ENCODE results near the gene SFMBT1.
"Not testable (repeated sequence)": the region's sequence is repeated elsewhere in the genome, so short reads cannot be mapped to it uniquely, and the experiment has no call there.

Gene SFMBT1

DNA sequence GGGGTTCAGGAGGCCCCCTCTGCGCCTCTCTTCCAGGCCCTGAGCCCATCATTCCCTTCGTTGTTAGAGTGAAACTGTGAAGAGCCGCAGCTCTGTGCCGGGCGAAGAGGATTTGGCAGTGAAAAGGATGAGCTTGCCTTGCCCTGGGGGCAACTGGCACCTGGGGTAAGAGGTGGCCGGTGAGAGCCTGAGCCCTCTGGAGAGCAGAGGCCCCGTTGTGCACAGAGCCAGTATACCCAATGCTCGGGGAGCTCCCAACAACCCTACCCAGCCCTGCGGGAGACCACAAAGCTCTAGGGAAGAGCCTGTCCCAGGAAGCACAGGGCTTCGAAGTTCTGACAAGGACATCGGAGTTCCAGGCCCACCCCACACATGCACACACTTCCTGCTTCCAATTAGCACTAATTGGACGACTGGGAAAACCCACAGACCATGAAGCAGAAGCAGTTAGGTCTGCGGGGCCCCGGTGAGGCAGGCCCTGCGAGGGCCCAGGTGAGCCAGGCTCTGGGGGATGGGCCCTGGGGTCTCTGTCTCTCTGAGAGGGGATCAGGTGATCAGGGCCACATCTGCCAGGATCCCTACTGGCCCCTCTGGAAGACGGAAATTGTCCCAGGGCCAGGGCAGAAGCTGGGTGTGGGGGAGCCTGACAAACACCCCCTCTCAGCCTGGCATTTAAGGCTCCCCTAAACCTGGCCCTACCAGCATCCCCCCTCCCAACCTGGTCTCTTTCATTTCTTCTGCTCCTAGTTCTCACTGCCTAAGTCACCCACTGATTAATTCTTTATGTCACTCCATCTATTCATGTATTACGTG lies 27.9 kb upstream of the SFMBT1 start:
- H3K4me3 ChIP-seq: peak overlapping the region; percentile 49 to 74 (median 61)
- H3K27ac ChIP-seq: peak overlapping the region in 17 of 21 experiments; percentile 14 to 86 (median 75)

DNA sequence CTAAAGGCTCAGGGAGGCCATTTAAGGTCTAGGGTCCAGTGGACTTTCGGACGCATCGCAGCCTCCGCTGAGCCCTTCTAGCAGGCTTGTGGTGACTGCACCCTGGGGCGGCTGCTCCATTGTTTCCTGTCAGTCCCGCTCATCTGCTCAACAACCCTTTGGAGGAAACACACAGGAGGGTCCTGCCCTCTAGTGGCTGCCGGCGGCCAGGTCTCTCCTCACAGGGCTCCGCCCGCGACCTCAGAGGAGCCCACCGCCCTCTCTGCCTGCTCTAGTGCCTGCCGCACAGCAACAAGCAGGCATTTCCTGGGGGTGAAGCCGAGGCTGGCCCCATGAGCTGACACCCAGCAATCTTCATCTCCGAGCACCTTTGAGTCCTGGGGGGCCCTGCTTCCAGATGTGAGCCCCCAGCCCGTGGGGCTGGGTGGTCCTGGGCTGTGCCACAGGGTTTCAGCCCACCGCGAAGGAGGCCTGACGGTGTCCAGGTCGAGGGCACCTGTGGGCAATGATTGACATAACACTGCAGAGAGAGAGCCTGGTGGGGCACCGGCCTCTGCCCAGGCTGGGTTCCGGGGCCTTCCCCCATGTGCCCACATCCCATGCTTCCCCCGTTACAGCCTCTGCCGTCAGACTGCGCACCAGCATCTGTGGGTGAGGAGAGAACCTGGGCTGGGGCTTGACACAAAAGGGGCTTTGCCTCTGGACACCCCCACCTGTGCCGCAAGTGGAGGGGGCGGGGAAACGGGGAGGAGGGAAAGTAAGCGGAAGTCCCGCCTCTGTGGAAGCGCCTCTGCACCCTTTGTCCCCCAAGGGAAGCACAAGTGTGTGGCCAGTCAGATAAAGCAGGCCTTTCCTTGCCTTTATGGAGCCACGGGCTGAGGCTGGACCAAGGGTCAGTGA lies 27.0 kb upstream of the SFMBT1 start:
- peak overlapping the region; percentile 49 to 74 (median 61) for H3K4me3 ChIP-seq
- H3K27ac ChIP-seq: peak overlapping the region in 20 of 21 experiments; percentile 14 to 86 (median 74)

DNA sequence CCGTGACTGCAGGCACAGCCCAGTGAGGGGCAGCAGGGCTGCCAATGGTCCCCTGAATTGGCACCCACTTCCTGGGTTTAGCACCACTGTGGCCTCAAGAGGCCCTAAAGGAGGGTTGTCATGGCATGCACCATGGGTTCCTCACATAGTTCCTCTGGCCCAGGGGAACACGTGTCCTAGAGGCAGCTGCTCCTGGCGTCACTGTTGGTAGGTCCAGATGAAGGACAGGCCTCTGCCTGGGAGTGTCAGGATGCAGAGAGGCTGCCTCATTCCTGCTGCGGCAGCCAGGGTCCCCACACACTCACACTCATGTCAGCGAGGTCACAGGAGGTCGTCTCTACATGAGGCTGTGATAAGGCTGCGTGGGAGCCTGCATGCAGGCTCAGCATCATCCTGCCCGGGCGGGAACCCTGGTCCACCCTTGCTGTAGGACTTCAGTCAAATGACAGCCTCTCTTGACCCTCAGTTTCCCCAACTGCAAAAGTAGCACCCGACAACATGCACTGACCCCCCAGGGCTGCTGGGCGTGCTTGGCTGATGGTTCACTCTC lies 26.1 kb upstream of the SFMBT1 start:
- Histone ChIP-seq H3K4me3 (peak overlapping the region in 2 of 7 experiments; percentile 58 to 63), H3K27ac (peak overlapping the region in 10 of 21 experiments; percentile 14 to 86 (median 76))

DNA sequence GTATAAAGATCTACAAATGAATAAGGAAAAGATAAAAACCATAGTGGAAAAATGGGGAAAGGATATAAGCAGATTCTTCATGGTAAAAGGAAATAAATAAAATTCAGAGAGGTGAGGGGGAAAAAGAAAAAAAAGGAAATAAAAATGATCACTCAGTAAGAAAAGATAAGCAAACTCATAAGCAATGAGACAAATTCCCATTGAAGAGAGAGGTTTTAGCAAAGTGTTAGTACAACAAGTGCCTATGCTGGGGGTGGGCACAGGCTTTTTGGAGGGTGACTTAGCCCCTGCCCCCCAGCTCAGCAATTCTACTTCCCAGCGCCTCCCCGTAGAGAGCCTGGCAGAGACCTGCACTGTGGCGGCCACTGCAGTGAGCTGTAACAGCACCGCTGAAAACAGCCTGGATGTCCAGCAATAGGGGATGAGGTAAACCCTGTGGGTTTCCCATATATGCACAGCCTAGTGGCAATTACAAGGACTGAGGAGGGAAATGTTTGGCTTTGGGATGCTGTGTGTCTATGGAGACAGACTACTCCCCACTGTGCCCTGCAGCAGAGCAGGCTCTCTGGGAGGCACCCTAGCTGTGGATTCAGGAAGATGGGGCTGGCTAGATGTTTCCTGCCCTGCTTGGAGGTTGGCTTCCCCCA lies 23.7 kb upstream of the SFMBT1 start:
- no peak overlapping the region for H3K27ac ChIP-seq

DNA sequence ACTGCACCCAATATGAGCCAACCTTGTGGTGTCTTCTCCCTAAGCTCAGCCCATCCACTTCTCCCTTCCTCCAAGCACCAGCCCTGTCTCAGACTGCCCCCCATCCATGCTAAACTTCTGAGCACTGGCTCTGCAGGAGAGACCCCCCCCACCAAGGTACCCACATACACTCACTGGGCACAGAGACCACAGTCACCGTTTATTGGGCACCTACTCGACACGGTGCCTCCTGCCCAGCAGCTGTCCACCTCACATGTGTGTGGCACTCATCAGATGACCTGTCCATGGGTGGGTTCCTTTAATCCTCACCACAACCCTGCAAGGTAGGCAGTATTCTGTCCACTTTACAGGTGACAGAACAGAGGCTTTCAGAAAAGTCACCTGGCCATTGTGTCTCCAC lies 22.3 kb upstream of the SFMBT1 start:
- H3K27ac ChIP-seq: no peak overlapping the region
- no peak overlapping the region for H3K4me3 ChIP-seq

More for the DNA sequence above, 23.7 kb upstream of the SFMBT1 start:
- H3K4me3 ChIP-seq: no peak overlapping the region

DNA sequence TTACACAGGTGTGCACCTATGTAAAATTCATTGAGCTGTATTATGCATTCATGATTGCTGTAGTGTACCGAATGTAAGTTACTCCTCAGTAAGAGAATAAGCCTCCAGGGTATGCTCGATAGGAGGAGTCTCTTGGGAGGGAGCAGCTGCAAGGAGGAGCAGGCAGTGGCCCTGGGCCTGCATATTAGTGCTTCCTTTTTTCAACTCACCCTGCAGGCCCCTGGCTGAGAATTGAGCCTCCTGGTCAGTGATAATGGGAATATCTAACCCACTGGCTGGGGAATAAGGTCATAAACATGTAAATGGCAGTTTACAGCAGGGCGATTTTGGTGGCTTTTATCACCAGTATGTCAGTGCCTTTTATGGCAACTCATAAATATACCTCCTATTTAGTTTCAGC lies 21.7 kb upstream of the SFMBT1 start:
- Histone ChIP-seq H3K27ac (no peak overlapping the region), H3K4me3 (no peak overlapping the region)

DNA sequence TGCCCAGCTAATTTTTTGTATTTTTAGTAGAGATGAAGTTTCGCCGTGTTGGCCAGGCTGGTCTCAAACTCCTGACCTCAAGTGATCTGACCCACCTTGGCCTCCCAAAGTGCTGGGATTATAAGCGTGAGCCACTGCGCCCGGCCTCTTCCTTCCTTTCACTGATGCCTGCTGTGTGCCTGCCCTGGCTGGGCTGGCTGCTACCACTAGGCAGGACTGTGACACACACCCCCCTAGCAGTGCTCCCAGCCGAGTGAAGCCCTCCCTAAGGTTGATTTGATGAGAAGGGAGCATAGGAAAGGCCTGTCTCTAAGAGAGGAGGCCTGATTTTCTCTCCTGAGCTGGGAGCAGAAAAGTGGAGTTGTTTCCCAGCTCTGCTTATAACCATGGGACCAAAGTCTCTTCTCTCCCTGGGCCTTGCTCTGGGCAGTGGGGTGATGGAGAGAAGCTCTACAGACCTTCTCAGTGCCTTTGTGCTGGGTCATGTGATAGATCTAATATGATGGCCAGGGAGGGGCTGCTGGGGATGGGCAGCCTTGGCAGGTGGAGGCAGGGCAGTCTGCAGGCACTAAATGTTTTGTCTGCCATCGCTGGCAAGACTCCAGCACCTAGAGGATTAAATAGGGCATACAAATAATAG lies 20.1 kb upstream of the SFMBT1 start:
- no peak overlapping the region for H3K4me3 ChIP-seq

DNA sequence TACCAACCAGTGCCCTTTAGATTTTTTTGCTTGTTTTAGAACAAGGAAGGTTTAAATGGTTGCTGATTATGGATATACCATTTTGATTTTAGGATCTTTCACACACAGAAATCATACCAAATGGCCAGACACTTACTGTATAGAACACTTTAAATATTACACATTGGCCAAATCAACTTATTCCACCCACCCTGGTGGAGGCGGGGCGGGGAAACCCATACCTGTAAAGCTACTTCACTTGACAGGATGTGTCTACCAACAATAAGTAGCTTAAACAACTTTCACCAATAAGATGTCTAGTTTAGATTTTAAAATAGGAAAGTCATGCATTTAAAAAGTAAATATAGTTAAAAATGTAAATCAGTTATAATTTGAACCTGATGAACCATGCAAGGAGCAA lies 17.0 kb upstream of the SFMBT1 start:
- Histone ChIP-seq H3K4me3 (no peak overlapping the region), H3K27ac (no peak overlapping the region)

More for the DNA sequence above, 20.1 kb upstream of the SFMBT1 start:
- H3K27ac ChIP-seq: no peak overlapping the region

DNA sequence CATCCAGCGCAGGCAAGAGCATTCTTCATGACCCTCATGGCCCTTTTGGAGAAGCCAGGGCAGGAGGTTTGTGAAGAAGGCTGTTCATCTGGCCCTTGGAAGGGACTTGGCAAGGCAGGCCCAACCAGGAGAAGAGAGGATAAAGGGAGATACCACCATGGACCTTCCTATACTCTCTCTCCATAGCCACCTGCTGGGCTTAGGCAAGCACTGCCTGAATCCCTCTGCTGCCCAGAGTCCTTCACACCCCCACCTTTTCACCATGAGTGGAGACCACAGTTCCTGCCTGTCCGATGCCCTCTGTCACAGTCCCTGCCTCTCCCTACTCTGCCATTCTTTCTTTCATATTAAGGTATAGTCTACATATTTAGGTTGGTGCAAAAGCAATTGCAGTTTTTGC lies 10.6 kb upstream of the SFMBT1 start:
- no peak overlapping the region for H3K4me3 ChIP-seq

DNA sequence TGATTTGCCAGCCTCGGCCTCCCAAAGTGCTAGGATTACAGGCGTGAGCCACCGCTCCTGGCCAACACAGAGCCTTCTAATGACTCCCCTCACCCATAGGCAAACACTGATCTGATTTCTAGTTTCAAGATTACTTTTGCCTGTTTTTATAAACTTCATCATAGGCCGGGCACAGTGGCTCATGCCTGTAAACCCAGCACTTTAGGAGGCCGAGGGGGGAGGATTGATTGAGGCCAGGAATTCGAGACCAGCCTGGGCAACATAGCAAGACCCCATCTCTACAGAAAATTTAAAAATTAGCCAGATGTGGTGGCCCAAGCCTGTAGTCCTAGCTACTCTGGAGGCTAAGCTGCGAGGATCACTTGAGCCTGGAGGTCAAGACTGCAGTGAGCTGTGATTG lies 8.4 kb upstream of the SFMBT1 start:
- not testable (repeated sequence) for H3K4me3 ChIP-seq, H3K27ac ChIP-seq

More for the DNA sequence above, 10.6 kb upstream of the SFMBT1 start:
- no peak overlapping the region for H3K27ac ChIP-seq

DNA sequence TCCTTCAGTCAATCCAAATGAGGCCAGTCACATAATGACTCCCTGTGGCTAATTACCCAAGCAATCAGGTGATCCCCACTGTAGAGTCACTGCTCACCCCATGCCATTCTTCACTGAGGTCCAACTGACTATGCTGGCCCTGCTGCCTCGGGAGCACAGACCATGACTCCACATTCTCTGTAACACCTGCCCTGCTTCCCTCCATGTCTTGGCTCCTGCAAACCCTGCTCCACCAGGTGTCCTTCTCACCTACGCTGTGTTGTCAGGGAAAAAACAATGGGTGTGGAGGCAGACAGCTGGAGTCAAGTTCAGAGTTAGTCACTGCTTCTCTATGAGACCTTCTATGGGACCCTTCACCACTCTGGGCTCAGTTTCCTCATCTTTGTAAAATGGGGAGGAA lies 6.1 kb upstream of the SFMBT1 start:
- no peak overlapping the region for H3K27ac ChIP-seq
- no peak overlapping the region for H3K4me3 ChIP-seq

DNA sequence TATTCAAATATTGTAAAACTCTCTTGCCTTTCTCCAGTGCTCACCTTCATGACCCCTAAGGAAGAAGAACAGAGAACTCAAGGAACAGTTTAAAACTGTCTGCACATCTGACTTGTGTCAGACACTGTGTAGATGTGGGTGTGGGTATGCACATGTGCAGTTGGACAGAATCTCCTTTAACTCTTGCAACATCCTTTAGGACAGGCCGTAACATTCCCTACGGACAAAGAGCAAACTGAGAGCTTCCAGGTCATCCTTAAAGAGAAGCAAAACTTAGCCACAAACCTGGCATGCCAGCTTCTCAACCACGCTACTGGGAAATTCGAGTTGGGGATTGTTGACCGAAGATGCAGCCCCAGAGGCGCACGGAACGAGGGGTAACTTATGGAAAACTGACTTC lies 4.1 kb upstream of the SFMBT1 start:
- no peak overlapping the region for H3K27ac ChIP-seq
- no peak overlapping the region for H3K4me3 ChIP-seq

DNA sequence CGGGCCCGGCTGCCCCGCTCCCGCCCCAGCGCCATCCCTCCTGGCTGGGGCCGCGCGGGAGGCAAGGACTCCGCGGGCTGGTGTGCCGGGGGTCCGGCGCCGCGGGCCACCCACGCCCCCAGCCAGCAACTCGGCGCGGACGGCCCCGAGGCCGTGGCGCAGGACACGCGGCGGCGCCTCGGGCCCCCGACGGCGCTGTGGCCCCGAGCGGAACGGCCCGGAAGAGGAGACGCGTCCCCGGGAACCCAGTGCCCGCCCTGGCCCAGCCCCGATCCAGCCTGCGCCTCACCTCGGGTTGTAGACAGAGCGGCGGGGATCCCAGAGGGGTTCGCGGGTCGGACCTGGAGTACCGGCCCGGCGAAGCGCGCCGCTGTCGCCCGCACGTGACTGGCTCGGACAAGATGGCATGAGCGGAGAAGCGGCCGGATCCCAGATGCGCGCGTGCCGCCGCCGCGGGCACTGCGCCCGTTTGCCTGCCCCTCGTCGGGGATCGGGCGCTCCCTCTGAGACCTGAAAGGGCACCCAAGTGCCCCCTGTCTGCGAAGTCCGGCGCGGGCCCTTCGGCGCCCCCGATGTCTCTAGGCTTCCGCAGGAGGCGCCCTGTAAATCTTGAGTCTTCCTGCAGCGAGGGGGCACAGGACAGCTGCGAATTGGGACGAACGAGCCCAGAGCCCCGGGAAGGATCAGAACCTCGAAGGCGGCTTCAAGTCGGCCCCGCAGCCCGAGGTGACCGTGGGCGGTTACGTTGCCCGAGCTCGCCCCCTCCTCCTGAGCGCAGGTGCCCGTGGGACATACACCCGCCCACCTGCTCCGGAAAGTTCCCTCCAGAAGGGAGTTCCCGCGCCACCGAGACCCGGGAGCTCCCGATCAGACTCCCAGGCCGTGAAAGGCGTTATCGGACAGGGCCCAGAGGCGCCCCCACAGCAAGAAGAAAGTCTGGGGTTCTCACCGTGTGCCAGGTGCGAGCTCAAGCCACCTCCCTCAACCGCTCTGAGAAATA lies 598 bp upstream of the SFMBT1 start:
- Histone ChIP-seq H3K4me3 (peak overlapping the region; percentile 95 to 99 (median 96)), H3K27ac (peak overlapping the region; percentile 51 to 96 (median 92))

DNA sequence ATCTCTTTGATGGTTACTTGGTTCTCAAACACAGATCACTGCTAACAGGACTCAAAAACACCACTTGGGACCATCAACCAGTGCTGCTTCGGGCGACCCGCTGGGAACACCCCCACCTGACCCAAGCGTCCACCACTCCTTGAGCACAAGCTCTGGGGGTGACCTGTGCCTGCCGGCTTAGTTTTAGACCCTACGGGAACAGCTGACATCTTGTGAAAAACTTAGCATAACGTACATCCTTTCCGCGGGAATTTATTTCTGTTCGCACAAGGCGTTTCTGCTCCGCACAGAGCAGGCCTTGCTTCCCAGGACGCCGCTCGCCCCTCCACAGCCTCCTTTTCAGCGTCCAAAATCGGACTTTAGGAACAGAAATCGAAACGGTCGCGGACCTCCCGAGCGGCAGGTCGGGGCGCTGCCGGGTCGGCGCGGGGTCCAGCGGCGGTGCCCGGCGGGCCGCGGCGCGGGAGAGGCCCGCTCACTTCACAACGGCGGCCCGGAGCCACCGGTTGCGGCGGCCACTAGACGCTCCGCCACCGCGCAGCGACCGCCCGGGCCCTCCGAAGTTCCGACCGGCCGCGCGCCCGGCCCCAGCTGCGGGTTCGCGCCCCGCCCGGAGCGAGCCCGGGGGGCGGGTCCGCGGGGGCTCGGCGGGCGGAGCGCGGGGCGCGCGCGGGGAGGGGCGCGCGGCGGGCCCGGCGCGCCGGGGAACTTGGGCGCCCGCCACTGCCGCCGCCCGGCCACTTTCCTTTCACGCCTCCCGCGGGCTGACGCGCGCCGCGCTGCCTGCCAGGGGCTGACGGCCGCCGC lies 959 bp downstream of the SFMBT1 start:
- peak overlapping the region; percentile 45 to 96 (median 68) for H3K4me3 ChIP-seq
- H3K27ac ChIP-seq: peak overlapping the region; percentile 3 to 93 (median 77)

DNA sequence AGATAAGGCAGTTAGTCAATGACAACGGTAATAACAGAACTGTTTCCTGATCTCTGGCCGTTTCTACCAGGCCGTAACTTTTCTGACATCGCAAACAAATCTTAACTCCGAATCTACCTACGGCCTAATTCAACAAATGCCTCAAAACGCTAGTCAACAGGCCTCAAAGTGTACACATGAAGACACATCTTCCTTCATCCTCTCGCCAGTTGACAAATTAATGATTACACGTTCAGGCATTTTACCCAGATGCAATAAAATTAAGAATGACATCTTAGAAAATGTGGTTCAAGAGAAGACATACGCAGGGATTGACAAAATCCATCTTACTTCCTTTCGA lies 1.5 kb downstream of the SFMBT1 start:
- H3K4me3 ChIP-seq: peak overlapping the region; percentile 45 to 96 (median 68)
- H3K27ac ChIP-seq: peak overlapping the region in 14 of 21 experiments; percentile 64 to 93 (median 82)

DNA sequence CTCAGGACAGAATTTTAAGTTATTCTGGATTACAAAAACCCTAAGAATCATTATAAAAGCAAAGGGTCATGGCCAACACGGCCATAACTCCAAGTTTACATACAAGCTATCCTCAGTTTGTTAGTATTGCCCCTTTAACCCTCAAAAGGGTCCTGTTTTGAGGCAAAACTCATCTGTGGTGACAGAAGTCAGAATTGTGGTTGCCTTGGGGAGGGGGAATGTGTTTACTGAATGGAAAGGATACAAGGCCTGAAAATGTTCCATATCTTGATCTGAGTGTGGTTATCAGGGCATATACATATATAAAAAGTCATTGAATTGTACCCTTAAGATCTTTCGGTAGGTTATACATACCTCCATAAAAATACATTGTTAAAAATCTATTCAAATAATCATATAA lies 2.1 kb downstream of the SFMBT1 start:
- Histone ChIP-seq H3K4me3 (no peak overlapping the region), H3K27ac (peak overlapping the region in 3 of 21 experiments; percentile 8 to 93 (median 73))

DNA sequence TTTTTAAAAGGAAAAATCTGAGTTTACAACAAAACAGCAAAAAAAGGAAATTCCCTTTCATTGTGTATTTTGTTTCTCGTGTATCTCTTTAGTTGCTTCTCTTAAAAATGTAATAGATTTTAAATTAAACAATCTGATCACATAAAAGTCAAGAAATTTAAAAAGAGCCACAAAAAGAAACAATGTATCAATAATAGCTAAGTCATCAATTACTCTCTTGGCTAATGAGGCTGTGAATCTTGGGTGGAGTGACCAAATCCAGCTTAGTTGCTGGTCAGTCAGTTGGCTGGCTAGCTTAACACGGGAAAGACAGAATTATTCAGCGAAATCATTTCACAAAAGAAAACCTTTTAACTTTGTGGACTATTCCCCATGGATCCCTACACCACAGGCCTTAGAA lies 3.2 kb downstream of the SFMBT1 start:
- Histone ChIP-seq H3K4me3 (no peak overlapping the region), H3K27ac (no peak overlapping the region)
